ENCODE data around the gene ADORA1.

ADORA1 gene

DNA sequence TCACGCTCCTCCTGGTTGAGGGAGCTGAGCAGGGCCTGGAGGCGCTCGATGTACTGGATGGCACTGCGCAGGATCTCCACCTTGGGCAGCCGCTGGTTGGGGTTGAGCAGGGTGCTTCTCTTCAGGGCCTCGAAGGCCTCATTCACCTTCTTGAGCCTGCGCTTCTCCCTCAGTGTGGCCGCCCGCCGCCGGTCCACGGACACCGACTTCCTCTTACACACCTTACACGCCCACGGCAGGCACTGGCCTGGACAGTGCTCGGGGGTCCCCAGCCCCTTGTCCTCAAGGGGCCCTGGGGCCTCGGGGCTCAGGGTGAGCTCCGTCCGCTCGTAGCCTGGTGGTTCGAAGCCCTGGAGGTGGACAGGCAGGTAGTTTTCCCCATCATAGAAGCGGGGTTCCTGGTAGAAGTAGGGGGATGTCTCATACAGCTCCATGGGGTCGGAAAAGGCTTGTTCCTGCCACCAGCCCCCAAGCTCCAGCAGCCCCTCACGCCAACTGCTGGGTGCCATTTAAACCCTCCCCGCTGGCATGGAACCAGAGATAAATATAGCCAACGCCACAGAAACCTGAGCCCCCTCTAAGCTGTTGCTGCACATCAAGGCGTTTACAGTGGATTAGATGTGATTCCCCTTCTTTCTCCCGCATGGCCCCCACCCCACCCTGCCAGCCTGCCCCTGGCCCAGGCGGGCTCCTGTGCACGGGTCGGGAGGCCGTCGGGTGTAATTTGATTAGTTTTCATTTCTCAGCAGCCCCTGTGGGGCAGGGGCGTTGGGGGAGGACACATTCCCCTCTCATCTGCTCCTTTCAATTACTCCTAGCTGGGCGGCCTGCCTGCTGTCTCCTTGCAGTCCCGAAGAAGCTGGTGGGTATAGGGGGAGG lies 41.8 kb upstream of the ADORA1 start, which contains the start of gene MYOG:
TSS of gene MYOG (minus strand) at position 485 of the 879 bp plus-strand sequence. CDS start at position 434, 51 bp downstream.
- H3K27ac ChIP-seq (ENCODE audit: low read depth, low read length): no peak within 1 kb of the TSS
- H3K27me3 ChIP-seq (ENCODE audit: insufficient read depth, low read length): peaks cover 30% of the 10 kb centered on the region
- no peak within 1 kb of the TSS for H3K4me3 ChIP-seq (ENCODE audit: low read depth, low read length)
- no peak within 1 kb of the TSS for H2AFZ ChIP-seq (ENCODE audit: low read length, unreplicated experiment)
- H3K4me1 ChIP-seq (ENCODE audit: control insufficient read depth, insufficient read depth, low read length, unreplicated experiment): no peaks in the 10 kb centered on the region
- H3K79me2 ChIP-seq (ENCODE audit: control insufficient read depth, insufficient read depth, low read length, unreplicated experiment): no peaks in the 10 kb centered on the region
- H3K36me3 ChIP-seq (ENCODE audit: insufficient read depth, low read length): no peaks in the 10 kb centered on the region

- Histone ChIP-seq H2AFZ (ENCODE audit: low read length, unreplicated experiment) (no peak overlapping the region), H3K4me3 (ENCODE audit: low read depth, low read length) (no peak overlapping the region), H3K27me3 (ENCODE audit: insufficient read depth, low read length) (peaks cover 44% of the 10 kb centered on the region), H3K36me3 (ENCODE audit: insufficient read depth, low read length) (no peaks in the 10 kb centered on the region), H3K27ac (ENCODE audit: low read depth, low read length) (no peak overlapping the region), H3K79me2 (ENCODE audit: control insufficient read depth, insufficient read depth, low read length, unreplicated experiment) (no peaks in the 10 kb centered on the region), H3K4me1 (ENCODE audit: control insufficient read depth, insufficient read depth, low read length, unreplicated experiment) (no peaks in the 10 kb centered on the region)
Observed at GRCh38 chr1:203086992-203087763, 40.3 kb upstream of the ADORA1 start.

GRCh38 chr1:203088441-203088840 lies 39.1 kb upstream of the ADORA1 start:
- Histone ChIP-seq H3K79me2 (ENCODE audit: control insufficient read depth, insufficient read depth, low read length, unreplicated experiment) (no peaks in the 10 kb centered on the region), H2AFZ (ENCODE audit: low read length, unreplicated experiment) (no peak overlapping the region), H3K27ac (ENCODE audit: low read depth, low read length) (no peak overlapping the region), H3K27me3 (ENCODE audit: insufficient read depth, low read length) (peaks cover 57% of the 10 kb centered on the region), H3K36me3 (ENCODE audit: insufficient read depth, low read length) (no peaks in the 10 kb centered on the region), H3K4me3 (ENCODE audit: low read depth, low read length) (no peak overlapping the region), H3K4me1 (ENCODE audit: control insufficient read depth, insufficient read depth, low read length, unreplicated experiment) (no peaks in the 10 kb centered on the region)

DNA sequence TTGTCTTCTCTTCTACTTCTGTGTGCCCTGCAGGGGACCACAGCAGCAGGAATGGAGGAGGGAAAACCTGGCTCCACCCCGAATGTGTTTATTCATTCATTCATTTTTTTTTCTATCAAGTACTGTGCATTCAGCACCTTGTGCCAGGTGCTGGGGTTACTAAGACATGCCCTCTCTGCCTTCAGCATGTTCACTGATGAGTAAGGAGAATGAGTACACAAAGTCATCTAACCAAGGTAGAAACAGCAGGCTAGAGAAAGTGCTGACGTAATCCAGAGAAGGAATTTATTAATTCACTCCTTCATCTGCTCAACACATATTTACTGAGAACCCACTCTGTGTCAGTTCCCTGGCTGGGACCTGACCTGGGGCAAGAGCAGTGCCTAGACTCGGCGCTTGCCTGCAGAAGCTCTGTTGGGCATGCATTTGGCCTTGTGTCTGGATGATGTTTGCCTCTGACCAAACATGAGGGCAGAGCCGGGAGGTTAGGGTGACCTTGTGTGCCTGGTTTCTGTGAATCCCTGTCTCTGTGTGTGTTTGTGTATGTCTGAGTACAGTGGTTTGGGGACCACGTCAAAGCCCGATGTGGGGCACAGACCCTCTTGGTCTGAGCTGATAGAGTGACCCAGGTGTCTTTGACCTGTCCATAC lies 38.4 kb upstream of the ADORA1 start:
- Histone ChIP-seq H3K4me1 (ENCODE audit: control insufficient read depth, insufficient read depth, low read length, unreplicated experiment) (no peaks in the 10 kb centered on the region), H3K27me3 (ENCODE audit: insufficient read depth, low read length) (peaks cover 60% of the 10 kb centered on the region), H3K36me3 (ENCODE audit: insufficient read depth, low read length) (no peaks in the 10 kb centered on the region), H3K27ac (ENCODE audit: low read depth, low read length) (no peak overlapping the region), H3K79me2 (ENCODE audit: control insufficient read depth, insufficient read depth, low read length, unreplicated experiment) (no peaks in the 10 kb centered on the region), H3K4me3 (ENCODE audit: low read depth, low read length) (no peak overlapping the region), H2AFZ (ENCODE audit: low read length, unreplicated experiment) (no peak overlapping the region)

- peaks cover 62% of the 10 kb centered on the region for H3K27me3 ChIP-seq (ENCODE audit: insufficient read depth, low read length)
- H3K79me2 ChIP-seq (ENCODE audit: control insufficient read depth, insufficient read depth, low read length, unreplicated experiment): no peaks in the 10 kb centered on the region
- H3K4me1 ChIP-seq (ENCODE audit: control insufficient read depth, insufficient read depth, low read length, unreplicated experiment): no peaks in the 10 kb centered on the region
- H2AFZ ChIP-seq (ENCODE audit: low read length, unreplicated experiment): no peak overlapping the region
- H3K27ac ChIP-seq (ENCODE audit: low read depth, low read length): no peak overlapping the region
- no peaks in the 10 kb centered on the region for H3K36me3 ChIP-seq (ENCODE audit: insufficient read depth, low read length)
- H3K4me3 ChIP-seq (ENCODE audit: low read depth, low read length): no peak overlapping the region
Observed at GRCh38 chr1:203089651-203090045, 37.9 kb upstream of the ADORA1 start.

- no peaks in the 10 kb centered on the region for H3K36me3 ChIP-seq (ENCODE audit: insufficient read depth, low read length)
- no peak overlapping the region for H2AFZ ChIP-seq (ENCODE audit: low read length, unreplicated experiment)
- no peaks in the 10 kb centered on the region for H3K79me2 ChIP-seq (ENCODE audit: control insufficient read depth, insufficient read depth, low read length, unreplicated experiment)
- no peaks in the 10 kb centered on the region for H3K4me1 ChIP-seq (ENCODE audit: control insufficient read depth, insufficient read depth, low read length, unreplicated experiment)
- no peak overlapping the region for H3K27ac ChIP-seq (ENCODE audit: low read depth, low read length)
- H3K4me3 ChIP-seq (ENCODE audit: low read depth, low read length): no peak overlapping the region
- H3K27me3 ChIP-seq (ENCODE audit: insufficient read depth, low read length): peaks cover 71% of the 10 kb centered on the region
Observed at GRCh38 chr1:203090421-203091198, 36.9 kb upstream of the ADORA1 start.

DNA sequence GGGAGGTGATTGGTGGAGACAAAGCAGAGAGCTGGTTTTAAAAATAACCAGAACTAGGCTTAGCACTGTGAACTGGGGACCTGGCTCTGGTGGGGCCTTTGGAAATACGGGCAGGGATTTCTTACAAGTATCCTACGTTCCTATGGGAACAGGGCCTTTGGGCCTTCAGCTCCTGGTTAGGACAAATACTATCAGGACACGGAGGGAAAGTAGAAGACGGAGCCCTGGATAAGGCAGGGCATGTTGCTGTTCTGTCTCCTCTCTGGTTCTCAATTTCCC lies 36.4 kb upstream of the ADORA1 start:
- Histone ChIP-seq H3K27ac (ENCODE audit: low read depth, low read length) (no peak overlapping the region), H3K4me3 (ENCODE audit: low read depth, low read length) (no peak overlapping the region), H3K27me3 (ENCODE audit: insufficient read depth, low read length) (peaks cover 76% of the 10 kb centered on the region)

DNA sequence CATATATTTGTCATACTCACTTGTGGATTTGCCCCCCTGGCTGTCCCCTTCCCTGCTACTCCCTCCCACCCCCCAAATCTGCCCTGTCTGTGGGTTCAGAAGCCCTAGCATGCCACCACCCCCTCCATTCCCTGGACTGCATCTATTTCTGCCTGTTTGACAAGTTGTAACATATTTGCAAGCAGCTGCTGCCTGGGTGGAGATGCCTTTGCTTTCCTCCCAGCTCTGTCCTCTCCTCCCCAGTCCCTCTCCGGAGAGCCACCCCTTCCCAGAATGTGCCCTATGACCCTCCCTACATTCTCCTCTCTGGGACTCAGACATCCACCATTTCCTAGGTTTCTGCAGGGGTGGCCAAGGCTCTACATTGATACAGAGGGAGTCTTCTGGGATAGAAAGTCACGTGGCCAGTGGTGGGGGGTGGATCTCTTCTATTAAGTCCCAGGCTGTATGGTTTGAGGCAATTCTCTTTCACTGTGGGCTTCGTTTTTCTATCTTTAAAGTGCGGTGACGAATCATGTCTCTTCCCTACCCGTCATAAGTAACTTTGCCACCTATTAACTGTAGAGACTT lies 35.7 kb upstream of the ADORA1 start:
- no peak overlapping the region for H3K4me3 ChIP-seq (ENCODE audit: low read depth, low read length)
- H2AFZ ChIP-seq (ENCODE audit: low read length, unreplicated experiment): no peak overlapping the region
- H3K27ac ChIP-seq (ENCODE audit: low read depth, low read length): no peak overlapping the region
- no peaks in the 10 kb centered on the region for H3K79me2 ChIP-seq (ENCODE audit: control insufficient read depth, insufficient read depth, low read length, unreplicated experiment)
- H3K27me3 ChIP-seq (ENCODE audit: insufficient read depth, low read length): peaks cover 81% of the 10 kb centered on the region
- no peaks in the 10 kb centered on the region for H3K4me1 ChIP-seq (ENCODE audit: control insufficient read depth, insufficient read depth, low read length, unreplicated experiment)
- H3K36me3 ChIP-seq (ENCODE audit: insufficient read depth, low read length): no peaks in the 10 kb centered on the region

More for the DNA sequence above, 36.4 kb upstream of the ADORA1 start:
- no peaks in the 10 kb centered on the region for H3K36me3 ChIP-seq (ENCODE audit: insufficient read depth, low read length)
- H3K4me1 ChIP-seq (ENCODE audit: control insufficient read depth, insufficient read depth, low read length, unreplicated experiment): no peaks in the 10 kb centered on the region
- H2AFZ ChIP-seq (ENCODE audit: low read length, unreplicated experiment): no peak overlapping the region
- H3K79me2 ChIP-seq (ENCODE audit: control insufficient read depth, insufficient read depth, low read length, unreplicated experiment): no peaks in the 10 kb centered on the region

DNA sequence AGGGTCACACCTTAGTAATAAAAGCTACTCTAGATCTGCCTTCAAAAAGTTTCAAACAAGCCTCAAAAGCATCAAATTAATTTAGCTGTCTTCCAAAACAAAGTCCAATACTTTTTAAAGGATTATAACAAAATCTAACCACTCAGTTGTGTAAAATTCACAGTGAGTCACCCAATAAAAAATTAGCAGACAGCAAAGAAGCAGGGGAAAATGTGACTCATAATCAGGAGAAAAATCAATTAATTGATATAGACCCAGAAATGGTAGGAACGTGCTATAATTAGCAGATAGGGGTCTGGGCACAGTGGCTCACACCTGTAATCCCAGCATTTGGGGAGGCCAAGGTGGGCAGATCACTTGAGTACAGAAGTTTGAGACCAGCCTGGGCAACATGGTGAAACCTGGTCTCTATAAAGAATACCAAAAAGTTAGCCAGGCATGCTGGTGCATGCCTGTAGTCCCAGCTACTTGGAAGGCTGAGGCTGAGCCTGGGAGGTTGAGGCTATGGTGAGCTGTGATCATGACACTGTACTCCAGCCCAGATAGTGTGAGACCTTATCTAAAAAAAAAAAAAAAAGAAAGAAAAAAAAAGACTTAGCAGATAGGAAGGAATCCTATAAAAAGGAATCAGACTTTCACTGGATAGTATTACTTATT lies 33.6 kb upstream of the ADORA1 start:
- H3K27me3 ChIP-seq (ENCODE audit: insufficient read depth, low read length): peaks cover 75% of the 10 kb centered on the region
- no peak overlapping the region for H2AFZ ChIP-seq (ENCODE audit: low read length, unreplicated experiment)
- no peak overlapping the region for H3K27ac ChIP-seq (ENCODE audit: low read depth, low read length)
- no peaks in the 10 kb centered on the region for H3K79me2 ChIP-seq (ENCODE audit: control insufficient read depth, insufficient read depth, low read length, unreplicated experiment)
- H3K4me1 ChIP-seq (ENCODE audit: control insufficient read depth, insufficient read depth, low read length, unreplicated experiment): no peaks in the 10 kb centered on the region
- no peaks in the 10 kb centered on the region for H3K36me3 ChIP-seq (ENCODE audit: insufficient read depth, low read length)
- H3K4me3 ChIP-seq (ENCODE audit: low read depth, low read length): no peak overlapping the region
